ENCODE results near the gene KCNJ5. TPM values are rescaled to one million over a fixed set of nuclear protein-coding genes. Genes with fewer than 3 reads are reported as not detected.

KCNJ5 gene
- polyA plus RNA-seq, 3 donors from 2014 or later = not detected

GRCh38 chr11:128927683-128928336 lies 36.7 kb downstream of the KCNJ5 start:
- DNase-seq = no peak
- Mint-ChIP-seq H3K27me3 (ENCODE audit: low read depth in 3 of 3) (peaks cover 4 to 12% (median 10%) of the 10 kb centered on the region in 3 donors), H3K4me3 (peak overlapping the region in 2 of 5 donors; percentile 74 to 76)

GRCh38 chr11:128928400-128928799 lies 37.2 kb downstream of the KCNJ5 start:
- Mint-ChIP-seq H3K36me3 (peaks cover 0 to 3% (median 0%) of the 10 kb centered on the region in 3 donors), H3K27me3 (ENCODE audit: low read depth in 3 of 3) (peaks cover 4 to 11% (median 10%) of the 10 kb centered on the region in 3 donors), H3K27ac (peak overlapping the region; percentile 19 to 74 (median 34)), H3K9me3 (no peaks in the 10 kb centered on the region), H3K4me1 (peaks cover 12% of the 10 kb centered on the region in 2 donors), H3K4me3 (peak overlapping the region; percentile 22 to 76 (median 51))
- DNase-seq = peak; percentile 39 to 57 (median 45)

More at GRCh38 chr11:128927683-128928336, 36.7 kb downstream of the KCNJ5 start:
- Mint-ChIP-seq H3K4me1 (peaks cover 12% of the 10 kb centered on the region in 2 donors), H3K36me3 (peaks cover 0 to 3% (median 0%) of the 10 kb centered on the region in 3 donors), H3K27ac (peak overlapping the region in 3 of 6 donors; percentile 19 to 74 (median 62)), H3K9me3 (no peaks in the 10 kb centered on the region)

DNA sequence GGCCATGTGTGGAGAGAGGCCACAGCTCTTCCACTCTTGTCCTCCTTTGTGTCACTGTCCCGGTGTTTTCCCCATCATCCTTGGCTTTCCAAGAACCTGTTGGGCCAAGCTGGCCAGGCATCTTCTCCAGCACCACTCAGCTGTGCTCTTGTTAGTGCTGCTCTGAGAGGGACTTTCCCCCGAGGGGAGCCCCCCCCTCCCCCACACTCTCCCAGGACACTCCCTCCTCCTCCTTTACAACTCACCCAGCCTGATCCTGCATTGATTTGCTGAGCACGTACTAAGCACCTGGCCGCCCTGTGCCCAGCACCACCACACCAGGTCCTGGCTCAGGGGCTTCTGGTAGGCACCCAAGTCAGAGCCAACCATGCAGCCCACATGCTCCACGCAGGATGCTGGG lies 38.3 kb downstream of the KCNJ5 start:
- peaks cover 0 to 3% (median 0%) of the 10 kb centered on the region in 3 donors for H3K36me3 Mint-ChIP-seq
- DNase-seq = no peak
- H3K4me3 Mint-ChIP-seq = no peak overlapping the region
- H3K27me3 Mint-ChIP-seq (ENCODE audit: low read depth in 3 of 3) = peaks cover 3 to 10% (median 6%) of the 10 kb centered on the region in 3 donors
- no peak overlapping the region for H3K27ac Mint-ChIP-seq
- H3K9me3 Mint-ChIP-seq = no peaks in the 10 kb centered on the region
- peaks cover 12% of the 10 kb centered on the region in 2 donors for H3K4me1 Mint-ChIP-seq

DNA sequence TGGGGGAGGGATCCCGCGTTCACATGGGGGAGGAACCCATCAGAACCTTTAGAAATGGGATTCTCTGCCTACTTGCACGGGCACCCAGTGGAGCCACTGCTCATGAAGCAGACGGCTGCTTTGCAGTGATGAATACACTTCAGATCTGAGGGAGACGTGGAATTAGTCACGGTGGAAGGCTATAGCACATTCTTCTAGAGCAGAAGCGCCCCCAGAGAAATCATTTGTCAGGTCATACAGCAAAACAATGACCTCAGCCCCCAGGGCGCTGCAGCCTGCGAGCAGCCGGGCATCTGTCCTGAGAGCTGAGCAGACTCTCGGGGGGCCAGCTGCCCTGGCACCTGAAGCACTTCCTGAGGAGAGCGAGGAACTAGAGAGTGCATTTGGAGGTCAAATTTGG lies 38.8 kb downstream of the KCNJ5 start:
- H3K36me3 Mint-ChIP-seq = peaks cover 0 to 3% (median 0%) of the 10 kb centered on the region in 3 donors
- H3K4me1 Mint-ChIP-seq = peaks cover 12% of the 10 kb centered on the region in 2 donors
- no peaks in the 10 kb centered on the region for H3K9me3 Mint-ChIP-seq
- peaks cover 3 to 10% (median 6%) of the 10 kb centered on the region in 3 donors for H3K27me3 Mint-ChIP-seq (ENCODE audit: low read depth in 3 of 3)
- DNase-seq = no peak
- H3K4me3 Mint-ChIP-seq = no peak overlapping the region
- H3K27ac Mint-ChIP-seq = no peak overlapping the region

DNA sequence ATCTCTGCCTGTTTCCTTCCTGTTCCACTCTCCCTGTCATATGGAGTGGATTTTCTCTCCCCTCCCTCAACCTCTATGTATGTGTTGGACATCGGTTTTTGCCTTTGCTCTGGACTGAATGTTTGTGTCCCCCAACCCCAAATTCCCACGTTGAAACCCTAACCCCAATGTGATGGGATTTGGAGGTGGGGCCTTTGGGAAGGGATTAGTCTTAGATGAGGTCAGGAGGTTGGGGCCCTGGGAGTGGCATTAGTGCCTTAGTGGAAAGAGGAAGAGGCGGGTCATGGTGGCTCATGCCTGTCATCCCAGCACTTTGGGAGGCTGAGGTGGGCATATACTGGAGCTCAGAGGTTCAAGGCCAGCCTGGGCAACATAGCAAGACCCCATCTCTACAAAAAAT lies 39.9 kb downstream of the KCNJ5 start:
- H3K4me3 Mint-ChIP-seq = no peak overlapping the region
- peaks cover 12% of the 10 kb centered on the region in 2 donors for H3K4me1 Mint-ChIP-seq
- H3K36me3 Mint-ChIP-seq = peaks cover 0 to 3% (median 0%) of the 10 kb centered on the region in 3 donors
- no peaks in the 10 kb centered on the region for H3K9me3 Mint-ChIP-seq
- no peak for DNase-seq
- H3K27ac Mint-ChIP-seq = no peak overlapping the region
- peaks cover 3 to 8% (median 6%) of the 10 kb centered on the region in 3 donors for H3K27me3 Mint-ChIP-seq (ENCODE audit: low read depth in 3 of 3)

GRCh38 chr11:128931668-128932067 lies 40.5 kb downstream of the KCNJ5 start:
- peaks cover 4 to 8% (median 6%) of the 10 kb centered on the region in 3 donors for H3K27me3 Mint-ChIP-seq (ENCODE audit: low read depth in 3 of 3)
- H3K9me3 Mint-ChIP-seq = no peaks in the 10 kb centered on the region
- no peak overlapping the region for H3K27ac Mint-ChIP-seq
- H3K36me3 Mint-ChIP-seq = peaks cover 0 to 3% (median 0%) of the 10 kb centered on the region in 3 donors
- H3K4me1 Mint-ChIP-seq = peaks cover 12% of the 10 kb centered on the region in 2 donors
- H3K4me3 Mint-ChIP-seq = no peak overlapping the region
- no peak for DNase-seq

DNA sequence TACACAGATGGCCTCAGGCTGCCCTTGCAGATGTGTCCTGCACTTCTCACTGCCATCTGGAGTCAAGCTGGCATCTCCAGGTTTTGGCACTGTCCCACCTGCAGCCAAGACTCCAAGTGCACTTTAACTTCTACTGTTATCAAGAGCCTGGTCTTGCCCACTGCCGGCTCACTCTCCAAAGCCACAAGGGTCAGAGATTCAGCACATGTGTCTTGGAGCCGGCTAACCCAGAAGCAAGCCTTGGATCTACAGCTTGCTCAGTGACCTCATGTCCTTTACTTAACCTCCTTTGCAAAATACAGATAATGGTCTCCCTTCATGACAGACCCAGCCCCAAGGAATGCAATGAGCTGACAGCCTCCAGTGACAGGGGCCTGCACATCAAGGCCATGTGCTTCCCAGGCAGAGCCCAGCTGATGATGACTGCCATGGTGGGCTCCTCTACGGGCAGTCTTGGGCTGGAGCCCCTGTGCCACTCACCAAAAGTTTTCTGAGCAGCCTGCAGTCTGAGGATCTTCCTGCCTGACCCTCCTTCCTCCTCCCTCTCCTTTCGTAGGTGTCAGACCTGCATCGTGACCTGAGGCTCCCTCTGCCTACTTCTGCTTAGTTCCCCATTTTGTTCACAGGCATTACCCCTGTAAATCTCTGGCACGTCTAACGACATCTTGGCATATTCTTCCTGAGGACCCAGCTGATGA lies 42.5 kb downstream of the KCNJ5 start:
- H3K4me3 Mint-ChIP-seq = no peak overlapping the region

DNA sequence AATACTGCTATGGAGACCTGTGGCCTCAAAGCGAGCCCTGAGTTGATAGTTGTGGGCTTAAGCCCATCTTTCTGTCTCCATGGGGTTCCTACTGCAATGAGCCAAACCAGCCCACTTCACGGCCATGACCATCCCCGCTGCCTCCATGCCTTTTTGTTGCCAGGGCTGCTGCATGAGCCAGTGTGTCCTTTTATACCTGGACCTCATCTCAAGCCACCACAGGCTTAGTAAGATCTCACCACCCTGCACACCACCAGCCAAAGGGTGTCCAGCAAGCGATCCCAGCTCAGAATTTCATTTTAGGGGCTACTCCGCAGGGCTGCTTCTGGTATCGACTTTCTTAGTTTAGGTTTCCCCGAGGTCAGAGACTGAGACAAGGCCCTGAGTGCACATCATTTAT lies 43.2 kb downstream of the KCNJ5 start:
- DNase-seq = no peak
- Mint-ChIP-seq H3K4me1 (peaks cover 0 to under 1% of the 10 kb centered on the region in 2 donors), H3K9me3 (no peaks in the 10 kb centered on the region), H3K36me3 (peaks cover 0 to 3% (median 0%) of the 10 kb centered on the region in 3 donors), H3K27ac (no peak overlapping the region), H3K27me3 (ENCODE audit: low read depth in 3 of 3) (peaks cover 4 to 8% (median 5%) of the 10 kb centered on the region in 3 donors), H3K4me3 (no peak overlapping the region)

More for the DNA sequence above, 42.5 kb downstream of the KCNJ5 start:
- no peak for DNase-seq
- H3K36me3 Mint-ChIP-seq = peaks cover 0 to 3% (median 0%) of the 10 kb centered on the region in 3 donors
- peaks cover 3 to 4% of the 10 kb centered on the region in 2 donors for H3K4me1 Mint-ChIP-seq
- H3K9me3 Mint-ChIP-seq = no peaks in the 10 kb centered on the region
- no peak overlapping the region for H3K27ac Mint-ChIP-seq
- peaks cover 4 to 8% (median 4%) of the 10 kb centered on the region in 3 donors for H3K27me3 Mint-ChIP-seq (ENCODE audit: low read depth in 3 of 3)

- DNase-seq = no peak
- Mint-ChIP-seq H3K4me1 (no peaks in the 10 kb centered on the region), H3K27ac (no peak overlapping the region), H3K4me3 (no peak overlapping the region), H3K9me3 (no peaks in the 10 kb centered on the region), H3K36me3 (peaks cover 0 to 3% (median 0%) of the 10 kb centered on the region in 3 donors), H3K27me3 (ENCODE audit: low read depth in 3 of 3) (peaks cover 3 to 5% (median 4%) of the 10 kb centered on the region in 3 donors)
Observed at GRCh38 chr11:128934926-128935325, 43.8 kb downstream of the KCNJ5 start.

DNA sequence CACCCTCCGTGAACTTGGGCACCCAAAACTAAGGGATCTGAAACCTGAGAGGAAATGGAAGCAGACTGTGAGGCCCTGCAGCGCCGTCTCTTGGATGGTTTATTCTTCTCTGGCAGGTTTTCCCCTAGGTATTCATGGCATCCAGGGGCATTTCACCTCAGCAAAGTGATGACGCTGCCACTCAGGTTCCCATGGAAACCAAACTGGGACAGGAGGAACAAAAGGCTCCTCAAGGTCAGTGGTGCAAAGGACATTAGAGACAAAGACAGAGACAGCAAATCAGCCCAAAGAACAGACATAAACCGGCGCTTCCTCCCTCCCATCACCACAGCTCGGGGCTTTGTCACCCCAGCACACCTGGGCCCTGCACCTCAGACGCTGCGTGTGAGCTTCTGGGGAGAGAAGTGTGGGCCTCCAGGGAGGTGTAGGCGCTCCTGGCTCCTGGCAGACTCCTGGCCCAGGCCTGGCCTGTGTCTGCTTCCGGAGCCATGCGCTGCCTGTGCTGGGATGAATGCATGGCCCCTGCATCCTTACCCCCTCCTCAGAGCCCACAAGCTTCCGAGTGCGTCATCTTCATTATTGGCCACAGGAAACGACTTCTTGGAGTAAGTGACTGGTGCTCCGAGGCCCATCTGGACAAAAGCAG lies 45.6 kb downstream of the KCNJ5 start:
- Mint-ChIP-seq H3K4me3 (no peak overlapping the region), H3K9me3 (no peaks in the 10 kb centered on the region), H3K36me3 (no peaks in the 10 kb centered on the region), H3K27ac (no peak overlapping the region), H3K27me3 (ENCODE audit: low read depth in 3 of 3) (peaks cover 3% of the 10 kb centered on the region in 3 donors), H3K4me1 (no peaks in the 10 kb centered on the region)
- DNase-seq = no peak

DNA sequence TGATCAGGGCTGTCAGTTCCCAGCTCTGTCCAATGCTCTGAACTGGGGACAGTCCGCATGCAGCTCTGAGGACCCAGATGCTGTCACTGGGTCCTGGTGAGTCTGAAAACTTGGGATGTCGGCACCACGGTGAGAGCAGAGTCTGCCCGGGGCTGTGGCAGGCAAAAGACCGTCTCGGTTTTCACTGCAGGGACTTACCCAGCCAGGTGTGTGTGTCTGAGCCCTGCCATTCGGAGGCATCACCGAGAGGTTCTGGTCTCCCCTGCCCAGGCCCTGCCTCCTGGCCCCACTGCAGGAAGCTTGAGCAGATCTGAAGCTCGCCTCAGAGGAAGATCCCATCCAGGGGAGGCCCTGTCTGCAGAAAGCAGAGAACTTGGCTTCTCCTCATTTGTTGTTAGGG lies 46.3 kb downstream of the KCNJ5 start:
- DNase-seq = no peak
- Mint-ChIP-seq H3K27me3 (ENCODE audit: low read depth in 3 of 3) (peaks cover 2 to 3% (median 3%) of the 10 kb centered on the region in 3 donors), H3K9me3 (no peaks in the 10 kb centered on the region), H3K36me3 (no peaks in the 10 kb centered on the region), H3K4me1 (no peaks in the 10 kb centered on the region), H3K4me3 (no peak overlapping the region), H3K27ac (no peak overlapping the region)

DNA sequence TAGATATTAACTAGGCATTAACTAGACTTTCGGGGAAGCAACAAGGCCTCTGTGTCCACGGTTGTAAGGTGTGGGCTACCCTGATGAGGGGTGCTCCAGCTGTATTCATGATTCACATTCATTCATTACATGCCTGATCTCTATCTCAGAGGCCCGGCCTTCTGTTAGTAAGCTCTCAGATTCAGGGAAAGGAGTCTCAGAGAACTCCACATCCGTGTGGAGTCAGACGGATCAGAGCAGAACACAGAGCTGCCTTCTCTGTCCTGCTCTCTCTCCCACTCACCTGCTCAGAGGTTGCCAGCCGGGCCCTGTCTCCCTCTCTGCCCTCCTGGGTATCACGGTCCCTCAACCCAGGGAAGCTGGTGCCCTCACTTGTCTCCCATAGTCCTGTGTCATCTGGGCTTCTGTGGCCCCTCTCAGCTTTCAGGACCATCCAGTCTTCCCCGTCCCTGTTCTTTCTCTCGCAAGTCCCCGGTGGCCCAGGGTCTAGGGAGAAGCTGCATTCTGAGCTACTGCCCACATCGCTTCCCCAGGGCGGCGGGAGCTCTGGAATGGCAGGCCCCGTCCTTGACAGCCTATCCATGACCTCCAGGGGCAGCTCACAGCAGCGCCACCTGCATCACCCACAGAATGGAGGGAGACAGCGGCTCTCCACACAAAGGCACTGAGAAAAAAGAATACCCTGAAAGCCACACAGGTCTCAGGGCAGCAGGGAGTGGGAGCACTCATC lies 47.2 kb downstream of the KCNJ5 start:
- no peak overlapping the region for H3K4me3 Mint-ChIP-seq
- H3K27me3 Mint-ChIP-seq (ENCODE audit: low read depth in 3 of 3) = peaks cover 2 to 3% (median 3%) of the 10 kb centered on the region in 3 donors
- no peaks in the 10 kb centered on the region for H3K36me3 Mint-ChIP-seq
- no peak overlapping the region for H3K27ac Mint-ChIP-seq
- no peak for DNase-seq
- no peaks in the 10 kb centered on the region for H3K9me3 Mint-ChIP-seq
- no peaks in the 10 kb centered on the region for H3K4me1 Mint-ChIP-seq

- no peaks in the 10 kb centered on the region for H3K4me1 Mint-ChIP-seq
- H3K27me3 Mint-ChIP-seq (ENCODE audit: low read depth in 3 of 3) = peaks cover 2 to 3% (median 3%) of the 10 kb centered on the region in 3 donors
- no peak overlapping the region for H3K4me3 Mint-ChIP-seq
- no peaks in the 10 kb centered on the region for H3K36me3 Mint-ChIP-seq
- DNase-seq = no peak
- H3K27ac Mint-ChIP-seq = no peak overlapping the region
- H3K9me3 Mint-ChIP-seq = no peaks in the 10 kb centered on the region
Observed at GRCh38 chr11:128939591-128939990, 48.4 kb downstream of the KCNJ5 start.
